Muscle of arm (tissue), 12 donors: ENCODE measurements around the gene TRIM45. TPM values are rescaled to one million over a fixed set of nuclear protein-coding genes. Genes with fewer than 3 reads are reported as not detected.

Experiments
- polyA plus RNA-seq, 12 donors: library from polyadenylated mRNA; unstranded; fragments of 120-200 nt; gene quantifications; one replicate each; pipeline ENCODE4 v1.2.1, GENCODE V29; 2013; ENCODE audit not compliant: insufficient read length in 12 of 12

TRIM45 gene
- polyA plus RNA-seq, 12 donors = 10.5 to 122 (median 18.4) TPM

Other genes starting within 250 kb of the TRIM45 start
- gene PTGFRN, start 211.8 kb downstream of the TRIM45 start, polyA plus RNA-seq = 100 to 1,000 TPM in 10 of 12 donors, 10 to 100 TPM in 1, not detected in 1; 69.8 to 166 (median 137) TPM
- 10 to 100 TPM in 1 of 12 donors, 1 to 10 TPM in 10, not detected in 1; 3.2 to 31.0 (median 5.0) TPM for gene CD101, start 120.0 kb downstream of the TRIM45 start, polyA plus RNA-seq
- gene TTF2, start 61.4 kb downstream of the TRIM45 start, polyA plus RNA-seq = 10 to 100 TPM in 9 of 12 donors, 1 to 10 TPM in 2, not detected in 1; 8.8 to 23.4 (median 13.9) TPM
- 1 to 10 TPM in 1 of 12 donors, under 1 TPM in 8, not detected in 3; 0.11 to 1.9 (median 0.23) TPM for gene VTCN1, start 89.2 kb upstream of the TRIM45 start, polyA plus RNA-seq
- gene MAN1A2, start 245.7 kb upstream of the TRIM45 start, polyA plus RNA-seq = 10 to 100 TPM in 11 of 12 donors, not detected in 1; 24.0 to 34.7 (median 26.3) TPM